Stomach smooth muscle (tissue), 2 donors: ENCODE measurements around the gene FOXRED2.
A peak's percentile ranks its signal among the peaks of the same experiment; 100 is the strongest.

Experiments
- H3K27ac ChIP-seq: one replicate; pipeline ENCODE4 v1.7.0; 2013; ENCODE audit warnings: mild to moderate bottlenecking, low read length, inconsistent platforms
- H3K27me3 ChIP-seq, 2 donors: one replicate each; pipeline ENCODE4 v1.7.0; 2013; ENCODE audit warnings: low read length in 2 of 2; ENCODE audit not compliant: insufficient read depth in 2 of 2, control insufficient read depth in 1 of 2
- H3K36me3 ChIP-seq, 2 donors: one replicate each; pipeline ENCODE4 v1.7.0; 2013; ENCODE audit warnings: low read length in 2 of 2; ENCODE audit not compliant: control insufficient read depth in 2 of 2, insufficient read depth in 2 of 2
- H3K4me1 ChIP-seq: one replicate; pipeline ENCODE4 v1.7.0; 2013; ENCODE audit warnings: low read length; ENCODE audit not compliant: control insufficient read depth, insufficient read depth
- H3K4me3 ChIP-seq, 2 donors: one replicate each; pipeline ENCODE4 v1.7.0; 2013; ENCODE audit warnings: low read length in 2 of 2
- H3K9ac ChIP-seq, 2 donors: one replicate each; pipeline ENCODE4 v1.7.0; 2013; ENCODE audit warnings: low read length in 2 of 2, mild to moderate bottlenecking in 1 of 2
- H3K9me3 ChIP-seq, 2 donors: one replicate each; pipeline ENCODE4 v1.7.0; 2013; ENCODE audit warnings: low read length in 2 of 2; ENCODE audit not compliant: control insufficient read depth in 2 of 2
- donor health status: healthy.
- donor health status: Pancreatic carcinoma.

The FOXRED2 gene

GRCh38 chr22:36491155-36491554 lies 15.7 kb downstream of the FOXRED2 start:
- H3K27ac ChIP-seq, result no peak overlapping the region
- H3K9me3 ChIP-seq, result no peaks in the 10 kb centered on the region
- H3K36me3 ChIP-seq, result peaks cover 0 to 3% of the 10 kb centered on the region in 2 donors
- H3K4me1 ChIP-seq, result peaks cover 6% of the 10 kb centered on the region
- H3K27me3 ChIP-seq, result no peaks in the 10 kb centered on the region
- no peak overlapping the region for H3K4me3 ChIP-seq
- H3K9ac ChIP-seq, result no peak overlapping the region

GRCh38 chr22:36486619-36487384 lies 20.0 kb downstream of the FOXRED2 start:
- H3K36me3 ChIP-seq, result no peaks in the 10 kb centered on the region
- H3K9me3 ChIP-seq, result no peaks in the 10 kb centered on the region
- no peak overlapping the region for H3K4me3 ChIP-seq
- no peaks in the 10 kb centered on the region for H3K27me3 ChIP-seq
- no peak overlapping the region for H3K27ac ChIP-seq
- peak overlapping the region in 1 of 2 donors; percentile 33 for H3K9ac ChIP-seq
- H3K4me1 ChIP-seq, result peaks cover 11% of the 10 kb centered on the region

- H3K27me3 ChIP-seq, result no peaks in the 10 kb centered on the region
- H3K4me3 ChIP-seq, result peak within 1 kb of the TSS; percentile 89 to 98
- peak within 1 kb of the TSS; percentile 96 to 98 for H3K9ac ChIP-seq
- H3K9me3 ChIP-seq, result no peaks in the 10 kb centered on the region
- peaks cover 21% of the 10 kb centered on the region for H3K4me1 ChIP-seq
- peaks cover 5 to 16% of the 10 kb centered on the region in 2 donors for H3K36me3 ChIP-seq
- H3K27ac ChIP-seq, result peak within 1 kb of the TSS; percentile 96
Observed at GRCh38 chr22:36481393-36482168, 25.3 kb downstream of the FOXRED2 start, which contains the start of gene TXN2. Gene TXN2, minus strand, starts transcription at chr22:36481640. Its CDS starts 803 bp downstream, at chr22:36480837.

GRCh38 chr22:36480941-36481392 lies 25.9 kb downstream of the FOXRED2 start:
- H3K27ac ChIP-seq, result peak overlapping the region; percentile 96
- peak overlapping the region; percentile 89 to 98 for H3K4me3 ChIP-seq
- H3K27me3 ChIP-seq, result no peaks in the 10 kb centered on the region
- H3K9ac ChIP-seq, result peak overlapping the region; percentile 96 to 98
- H3K4me1 ChIP-seq, result peaks cover 16% of the 10 kb centered on the region
- H3K36me3 ChIP-seq, result peaks cover 10 to 19% of the 10 kb centered on the region in 2 donors
- H3K9me3 ChIP-seq, result no peaks in the 10 kb centered on the region

DNA sequence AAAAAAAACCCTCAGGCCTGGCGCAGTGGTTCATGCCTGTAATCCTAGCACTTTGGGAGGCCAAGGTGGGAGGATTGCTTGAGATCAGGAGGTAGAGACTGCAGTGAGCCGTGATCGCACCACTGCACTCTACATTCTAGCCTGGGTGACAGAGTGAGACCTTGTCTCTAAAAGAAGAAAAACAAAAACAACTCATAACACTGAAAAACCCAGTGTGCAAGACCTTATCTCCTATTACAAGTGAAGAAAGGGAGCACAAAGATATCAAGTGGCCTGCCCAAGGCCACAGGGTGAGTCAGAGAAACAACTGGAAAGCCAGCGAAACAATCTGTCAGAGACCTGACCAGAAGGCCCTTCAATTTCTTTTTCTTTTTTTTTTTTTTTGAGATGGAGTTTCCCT lies 27.9 kb downstream of the FOXRED2 start:
- Histone ChIP-seq H3K4me1 (peaks cover 18% of the 10 kb centered on the region), H3K27me3 (no peaks in the 10 kb centered on the region), H3K27ac (no peak overlapping the region), H3K4me3 (no peak overlapping the region), H3K36me3 (peaks cover 27 to 31% of the 10 kb centered on the region in 2 donors), H3K9ac (no peak overlapping the region), H3K9me3 (no peaks in the 10 kb centered on the region)

DNA sequence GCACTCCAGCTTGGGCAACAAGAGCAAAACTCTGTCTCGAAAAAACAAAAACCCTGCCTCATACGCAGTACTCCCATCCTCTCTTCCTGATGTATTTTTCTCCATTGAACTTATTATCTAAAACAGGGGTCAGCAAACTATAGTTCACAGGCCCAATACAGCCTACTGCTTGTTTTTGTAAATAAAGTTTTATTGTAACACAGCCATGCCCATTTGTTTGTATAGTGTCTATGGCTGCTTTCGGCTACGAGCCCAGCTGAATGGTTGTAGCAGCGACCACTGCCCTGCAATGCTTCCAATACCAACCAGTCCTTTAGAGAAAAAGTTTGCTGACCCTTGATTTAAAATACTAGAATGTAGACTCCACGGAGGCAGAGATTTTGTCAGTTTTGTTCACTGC lies 31.5 kb downstream of the FOXRED2 start:
- peaks cover 33 to 38% of the 10 kb centered on the region in 2 donors for H3K36me3 ChIP-seq
- H3K27ac ChIP-seq, result no peak overlapping the region

GRCh38 chr22:36472689-36473088 lies 34.2 kb downstream of the FOXRED2 start:
- peak overlapping the region; percentile 49 to 77 for H3K4me3 ChIP-seq
- no peaks in the 10 kb centered on the region for H3K27me3 ChIP-seq
- H3K36me3 ChIP-seq, result peaks cover 28 to 33% of the 10 kb centered on the region in 2 donors
- peak overlapping the region; percentile 74 to 90 for H3K9ac ChIP-seq
- H3K27ac ChIP-seq, result peak overlapping the region; percentile 99
- peaks cover 62% of the 10 kb centered on the region for H3K4me1 ChIP-seq
- no peaks in the 10 kb centered on the region for H3K9me3 ChIP-seq

More for the DNA sequence above, 31.5 kb downstream of the FOXRED2 start:
- no peaks in the 10 kb centered on the region for H3K9me3 ChIP-seq
- H3K4me1 ChIP-seq, result peaks cover 40% of the 10 kb centered on the region
- no peak overlapping the region for H3K9ac ChIP-seq
- H3K4me3 ChIP-seq, result no peak overlapping the region
- no peaks in the 10 kb centered on the region for H3K27me3 ChIP-seq

GRCh38 chr22:36471341-36471821 lies 35.5 kb downstream of the FOXRED2 start:
- H3K4me1 ChIP-seq, result peaks cover 74% of the 10 kb centered on the region

GRCh38 chr22:36470994-36471331 lies 35.9 kb downstream of the FOXRED2 start:
- peaks cover 78% of the 10 kb centered on the region for H3K4me1 ChIP-seq
- H3K4me3 ChIP-seq, result peak overlapping the region; percentile 49 to 77
- peak overlapping the region; percentile 74 to 90 for H3K9ac ChIP-seq
- H3K27me3 ChIP-seq, result no peaks in the 10 kb centered on the region
- no peaks in the 10 kb centered on the region for H3K9me3 ChIP-seq
- peak overlapping the region; percentile 99 for H3K27ac ChIP-seq
- H3K36me3 ChIP-seq, result peaks cover 21 to 23% of the 10 kb centered on the region in 2 donors

More at GRCh38 chr22:36471341-36471821, 35.5 kb downstream of the FOXRED2 start:
- H3K9me3 ChIP-seq, result no peaks in the 10 kb centered on the region
- H3K36me3 ChIP-seq, result peaks cover 23 to 26% of the 10 kb centered on the region in 2 donors
- peak overlapping the region; percentile 99 for H3K27ac ChIP-seq
- H3K4me3 ChIP-seq, result peak overlapping the region; percentile 49 to 77
- H3K9ac ChIP-seq, result peak overlapping the region; percentile 74 to 90
- H3K27me3 ChIP-seq, result no peaks in the 10 kb centered on the region

- peak overlapping the region; percentile 74 to 90 for H3K9ac ChIP-seq
- peaks cover 16 to 17% of the 10 kb centered on the region in 2 donors for H3K36me3 ChIP-seq
Observed at GRCh38 chr22:36470162-36470993, 36.5 kb downstream of the FOXRED2 start.

More at GRCh38 chr22:36470162-36470993, 36.5 kb downstream of the FOXRED2 start:
- Histone ChIP-seq H3K4me1 (peaks cover 84% of the 10 kb centered on the region), H3K4me3 (peak overlapping the region; percentile 49 to 77), H3K27me3 (no peaks in the 10 kb centered on the region), H3K9me3 (no peaks in the 10 kb centered on the region), H3K27ac (peak overlapping the region; percentile 99)
